Measurements from ENCODE around the gene TFDP2. TPM values are rescaled to one million over a fixed set of nuclear protein-coding genes. Genes with fewer than 3 reads are reported as not detected.
"Not testable (repeated sequence)": the region's sequence is repeated elsewhere in the genome, so short reads cannot be mapped to it uniquely, and the experiment has no call there.

TFDP2 gene
- total and polyA plus RNA-seq, 7 donors = 5.5 to 46.9 (median 29.7) TPM

- no peaks in the 10 kb centered on the region for H3K4me1 ChIP-seq
- TF ChIP-seq CTCF (IDR thresholded peaks at IDR 0.05) = no peak
- no peak for ATAC-seq
- H3K27ac ChIP-seq = no peak overlapping the region
- no peak overlapping the region for H3K4me3 ChIP-seq
- no peaks in the 10 kb centered on the region for H3K36me3 ChIP-seq (ENCODE audit: insufficient read depth in 1 of 2, low read depth in 1 of 2)
- no peak for DNase-seq
- intact Hi-C loops (cut with DNase I) = no loop called here
- H3K9me3 ChIP-seq = no peaks in the 10 kb centered on the region
- H3K27me3 ChIP-seq (ENCODE audit: insufficient read depth in 3 of 3, low read length in 2 of 3) = no peaks in the 10 kb centered on the region
Observed at GRCh38 chr3:142081178-142081577, 68.2 kb downstream of the TFDP2 start.

- no peak for TF ChIP-seq CTCF (IDR thresholded peaks at IDR 0.05)
- H3K9me3 ChIP-seq = no peaks in the 10 kb centered on the region
- no peaks in the 10 kb centered on the region for H3K4me1 ChIP-seq
- H3K4me3 ChIP-seq = no peak overlapping the region
- WGBS, 3 donors = 95 to 96% (median 96%) methylated on average over 4 of the region's 4 CpGs
- DNase-seq = no peak
- H3K27me3 ChIP-seq (ENCODE audit: insufficient read depth in 3 of 3, low read length in 2 of 3) = no peaks in the 10 kb centered on the region
- intact Hi-C loops (cut with DNase I) = no loop called here
- H3K27ac ChIP-seq = no peak overlapping the region
- no peaks in the 10 kb centered on the region for H3K36me3 ChIP-seq (ENCODE audit: insufficient read depth in 1 of 2, low read depth in 1 of 2)
- ATAC-seq = no peak
Observed at GRCh38 chr3:142077859-142078500, 71.4 kb downstream of the TFDP2 start.

- TF ChIP-seq CTCF (IDR thresholded peaks at IDR 0.05) = no peak
- intact Hi-C loops (cut with DNase I) = no loop called here
- Histone ChIP-seq H3K4me3 (no peak overlapping the region), H3K9me3 (no peaks in the 10 kb centered on the region), H3K4me1 (no peaks in the 10 kb centered on the region), H3K36me3 (ENCODE audit: insufficient read depth in 1 of 2, low read depth in 1 of 2) (no peaks in the 10 kb centered on the region), H3K27me3 (ENCODE audit: insufficient read depth in 3 of 3, low read length in 2 of 3) (no peaks in the 10 kb centered on the region), H3K27ac (no peak overlapping the region)
- ATAC-seq = no peak
- DNase-seq = no peak
- 90 to 93% (median 91%) methylated on average over 4 of the region's 4 CpGs for WGBS, 3 donors
Observed at GRCh38 chr3:142077155-142077858, 72.0 kb downstream of the TFDP2 start.

GRCh38 chr3:142075656-142076055 lies 73.7 kb downstream of the TFDP2 start:
- H3K36me3 ChIP-seq (ENCODE audit: insufficient read depth in 1 of 2, low read depth in 1 of 2); intact Hi-C loops (cut with DNase I); H3K27ac ChIP-seq; ATAC-seq; H3K4me1 ChIP-seq; H3K27me3 ChIP-seq (ENCODE audit: insufficient read depth in 3 of 3, low read length in 2 of 3); DNase-seq; H3K9me3 ChIP-seq; H3K4me3 ChIP-seq: not testable (repeated sequence)
- 96 to 97% methylated on average over 4 of the region's 4 CpGs; no CpG with 5 or more reads in 1 of the 3 donors for WGBS, 3 donors

- Histone ChIP-seq H3K27me3 (ENCODE audit: insufficient read depth in 3 of 3, low read length in 2 of 3) (no peaks in the 10 kb centered on the region), H3K9me3 (no peaks in the 10 kb centered on the region), H3K27ac (no peak overlapping the region), H3K4me3 (no peak overlapping the region), H3K36me3 (ENCODE audit: insufficient read depth in 1 of 2, low read depth in 1 of 2) (no peaks in the 10 kb centered on the region), H3K4me1 (no peaks in the 10 kb centered on the region)
- ATAC-seq (no peak), DNase-seq (no peak)
- intact Hi-C loops (cut with DNase I) = no loop called here
- 98 to 99% (median 98%) methylated on average over 3 of the region's 3 CpGs for WGBS, 3 donors
- no peak for TF ChIP-seq CTCF (IDR thresholded peaks at IDR 0.05)
Observed at GRCh38 chr3:142072816-142073215, 76.5 kb downstream of the TFDP2 start.

All from psoas muscle (tissue), 8 donors.